Limb (tissue), 2 donors: ENCODE measurements around the gene PRSS22.
"Not testable (repeated sequence)": the region's sequence is repeated elsewhere in the genome, so short reads cannot be mapped to it uniquely, and the experiment has no call there.

Source experiments
- DNase-seq, 2 donors: peaks; one replicate each; pipeline ENCODE4 v3.0.0-alpha.2; 2016; ENCODE audit errors: extremely low spot score in 2 of 2

The PRSS22 gene

GRCh38 chr16:2857451-2858244 lies at the start of gene PRSS22:
Gene PRSS22 (minus strand): TSS chr16:2858170. CDS start chr16:2858104, 66 bp downstream.
- no peak for DNase-seq

GRCh38 chr16:2907084-2907753 lies 49.2 kb upstream of the PRSS22 start:
- not testable (repeated sequence) for DNase-seq

GRCh38 chr16:2905988-2906387 lies 48.0 kb upstream of the PRSS22 start:
- no peak for DNase-seq

- DNase-seq: peak; percentile 92 to 93
Measured at GRCh38 chr16:2905241-2905987, 47.4 kb upstream of the PRSS22 start.

GRCh38 chr16:2904922-2905240 lies 46.9 kb upstream of the PRSS22 start:
- DNase-seq: no peak

GRCh38 chr16:2904100-2904921 lies 46.3 kb upstream of the PRSS22 start:
- peak; percentile 90 to 91 for DNase-seq

GRCh38 chr16:2902337-2903130 lies 44.6 kb upstream of the PRSS22 start:
- DNase-seq: no peak

- no peak for DNase-seq
Measured at GRCh38 chr16:2900526-2901075, 42.6 kb upstream of the PRSS22 start.

GRCh38 chr16:2899564-2900072 lies 41.6 kb upstream of the PRSS22 start:
- DNase-seq: no peak

- no peak for DNase-seq
Measured at GRCh38 chr16:2898831-2899563, 41.0 kb upstream of the PRSS22 start.

- no peak for DNase-seq
Measured at GRCh38 chr16:2897110-2897509, 39.1 kb upstream of the PRSS22 start.

- DNase-seq: no peak
Measured at GRCh38 chr16:2896480-2897010, 38.6 kb upstream of the PRSS22 start.

GRCh38 chr16:2895813-2896212 lies 37.8 kb upstream of the PRSS22 start:
- no peak for DNase-seq

- DNase-seq: no peak
Measured at GRCh38 chr16:2894231-2894630, 36.3 kb upstream of the PRSS22 start.

- no peak for DNase-seq
Measured at GRCh38 chr16:2884041-2884451, 26.1 kb upstream of the PRSS22 start.

GRCh38 chr16:2883458-2883908 lies 25.5 kb upstream of the PRSS22 start:
- no peak for DNase-seq

GRCh38 chr16:2882650-2883457 lies 24.9 kb upstream of the PRSS22 start, which contains the start of gene FLYWCH2:
Gene FLYWCH2 (plus strand): TSS chr16:2883215. CDS start chr16:2896450, 13,235 bp downstream.
- DNase-seq: peak; percentile 98 to 100
